H1 (cell line): Measurements from ENCODE around the gene CWC25.

ENCODE experiments used
- CBX5 ChIP-seq: fragments of 300-800, 300-1000 bp; sonication (generic); IDR thresholded peaks from 2 replicates; pipeline ENCODE4 v1.7.1; 2016; ENCODE audit warnings: antibody characterized with exemption, low read length, low read depth
- CTCF ChIP-seq, 3 experiments: IDR thresholded peaks; 1 replicate in 2 of 3; 2 replicates in 1 of 3; pipeline versions ENCODE4 v1.5.1 to v1.6.1; 2011; ENCODE audit warnings: low read length in 3 of 3, mild to moderate bottlenecking in 3 of 3, inconsistent platforms in 2 of 3, low read depth in 1 of 3, moderate library complexity in 1 of 3; ENCODE audit not compliant: insufficient read depth in 1 of 3; ENCODE audit errors: control extremely low read depth in 1 of 3
- EP300 ChIP-seq, 2 experiments: IDR thresholded peaks; 1 replicate in 1 of 2; 2 replicates in 1 of 2; pipeline ENCODE4 v1.6.1; 2011 to 2012; ENCODE audit warnings: low read depth in 2 of 2, low read length in 2 of 2, mild to moderate bottlenecking in 2 of 2, borderline replicate concordance in 1 of 2, inconsistent platforms in 1 of 2, moderate library complexity in 1 of 2
- EZH2 ChIP-seq: fragments of 200-600 bp; sonication (generic); IDR thresholded peaks from 2 replicates; pipeline ENCODE4 v1.7.1; 2012; ENCODE audit warnings: low read depth, mild to moderate bottlenecking, moderate library complexity, low read length, inconsistent platforms; ENCODE audit not compliant: severe bottlenecking
- POLR2A ChIP-seq, 2 experiments: IDR thresholded peaks; 1 replicate in 1 of 2; 2 replicates in 1 of 2; pipeline ENCODE4 v1.6.1; 2011; ENCODE audit warnings: low read depth in 2 of 2, low read length in 2 of 2, mild to moderate bottlenecking in 2 of 2; ENCODE audit errors: control extremely low read depth in 1 of 2
- POLR2AphosphoS5 ChIP-seq: IDR thresholded peaks from 2 replicates; pipeline ENCODE4 v1.6.1; 2011; ENCODE audit warnings: low read depth, low read length
- RAD21 ChIP-seq, 2 experiments: IDR thresholded peaks in 1 of 2; conservative IDR thresholded peaks in 1 of 2; 2 replicates each; pipeline ENCODE4 v1.6.1; 2011; ENCODE audit warnings: low read depth in 2 of 2, low read length in 2 of 2, improper control_type of control experiment in 1 of 2, inconsistent platforms in 1 of 2, mild to moderate bottlenecking in 1 of 2, moderate library complexity in 1 of 2
- RNF2 ChIP-seq: fragments of 200-900, 300-1000 bp; sonication (generic); IDR thresholded peaks from 2 replicates; pipeline ENCODE4 v1.7.1; 2016; ENCODE audit warnings: borderline replicate concordance, low read depth, mild to moderate bottlenecking, antibody characterized with exemption, low read length; ENCODE audit not compliant: poor library complexity, severe bottlenecking; ENCODE audit errors: missing control alignments
- RXRA ChIP-seq: IDR thresholded peaks from 2 replicates; pipeline ENCODE4 v1.6.1; 2011; ENCODE audit warnings: low read depth, mild to moderate bottlenecking, low read length, moderate library complexity; ENCODE audit not compliant: insufficient read depth
- SP1 ChIP-seq: IDR thresholded peaks from 2 replicates; pipeline ENCODE4 v1.6.1; 2011; ENCODE audit warnings: low read depth, low read length
- SUZ12 ChIP-seq: fragments of 200-600 bp; sonication (generic); IDR thresholded peaks from 2 replicates; pipeline ENCODE4 v1.6.1; 2012; ENCODE audit warnings: mild to moderate bottlenecking, inconsistent platforms, low read length, moderate library complexity, mixed read lengths
- TBP ChIP-seq: IDR thresholded peaks from 2 replicates; pipeline ENCODE4 v1.6.1; 2011; ENCODE audit warnings: low read depth, low read length, improper control_type of control experiment
- USF2 ChIP-seq: IDR thresholded peaks from 2 replicates; pipeline ENCODE4 v1.6.1; 2011; ENCODE audit warnings: low read length, improper control_type of control experiment

- TF ChIP-seq EZH2 (no peak), CTCF (IDR thresholded peaks at IDR 0.05; ENCODE audit: control extremely low read depth in 1 of 3, insufficient read depth in 1 of 3, low read depth in 1 of 3, low read length in 3 of 3) (no peak), TBP (no peak), EP300 (IDR thresholded peaks at IDR 0.05; ENCODE audit: borderline replicate concordance in 1 of 2, low read depth in 2 of 2, low read length in 2 of 2) (no peak), RAD21 (IDR thresholded peaks at IDR 0.05 in 1 of 2, conservative IDR thresholded peaks at IDR 0.05 in 1 of 2; ENCODE audit: low read depth in 2 of 2, low read length in 2 of 2) (no peak), SUZ12 (no peak), POLR2AphosphoS5 (no peak), RNF2 (no peak), POLR2A (IDR thresholded peaks at IDR 0.05; ENCODE audit: control extremely low read depth in 1 of 2, low read depth in 2 of 2, low read length in 2 of 2) (no peak), SP1 (no peak), USF2 (no peak), CBX5 (no peak), RXRA (no peak)
These were observed 34.0 kb downstream of the CWC25 start for GRCh38 chr17:38791162-38791561.
